NCI-H510A treated with DMSO at 0.1 percent for 48 hours (cell line): ENCODE results near the gene LRRC25.

ENCODE experiments used
- DNase-seq: peaks from one replicate; lab custom pipeline; 2025; lab: John Stamatoyannopoulos, UW

The LRRC25 gene

GRCh38 chr19:18435842-18436670 lies 38.6 kb upstream of the LRRC25 start:
- no peak for DNase-seq

GRCh38 chr19:18435178-18435841 lies 37.9 kb upstream of the LRRC25 start:
- DNase-seq: no peak

GRCh38 chr19:18434411-18435175 lies 37.2 kb upstream of the LRRC25 start:
- DNase-seq: no peak

- peak; percentile 30 for DNase-seq
Observed at GRCh38 chr19:18433735-18434398, 36.4 kb upstream of the LRRC25 start.

GRCh38 chr19:18433015-18433691 lies 35.7 kb upstream of the LRRC25 start:
- DNase-seq: peak; percentile 17

GRCh38 chr19:18432275-18433014 lies 35.0 kb upstream of the LRRC25 start:
- no peak for DNase-seq

GRCh38 chr19:18431351-18432197 lies 34.2 kb upstream of the LRRC25 start:
- DNase-seq: no peak

- no peak for DNase-seq
Observed at GRCh38 chr19:18430417-18431144, 33.2 kb upstream of the LRRC25 start.

GRCh38 chr19:18429717-18430416 lies 32.4 kb upstream of the LRRC25 start:
- no peak for DNase-seq

- DNase-seq: peak; percentile 88
Observed at GRCh38 chr19:18428787-18429674, 31.6 kb upstream of the LRRC25 start.

GRCh38 chr19:18428173-18428786 lies 30.9 kb upstream of the LRRC25 start:
- no peak for DNase-seq

- no peak for DNase-seq
Observed at GRCh38 chr19:18427743-18428113, 30.3 kb upstream of the LRRC25 start.

- no peak for DNase-seq
Observed at GRCh38 chr19:18427080-18427742, 29.8 kb upstream of the LRRC25 start.

GRCh38 chr19:18426416-18426767 lies 29.0 kb upstream of the LRRC25 start:
- no peak for DNase-seq

GRCh38 chr19:18425515-18426415 lies 28.3 kb upstream of the LRRC25 start:
- DNase-seq: no peak
